CD4-positive, alpha-beta T cell treated with Interleukin-4 for 4 hours (primary cell): ENCODE results near the gene PBX4.
"Not testable (repeated sequence)": the region's sequence is repeated elsewhere in the genome, so short reads cannot be mapped to it uniquely, and the experiment has no call there.

ENCODE experiments used
- DNase-seq: peaks from one replicate; pipeline ENCODE4 v3.0.0-alpha.2; 2020

Gene PBX4

GRCh38 chr19:19626516-19627472 lies 8.3 kb upstream of the PBX4 start:
- DNase-seq, result no peak

DNA sequence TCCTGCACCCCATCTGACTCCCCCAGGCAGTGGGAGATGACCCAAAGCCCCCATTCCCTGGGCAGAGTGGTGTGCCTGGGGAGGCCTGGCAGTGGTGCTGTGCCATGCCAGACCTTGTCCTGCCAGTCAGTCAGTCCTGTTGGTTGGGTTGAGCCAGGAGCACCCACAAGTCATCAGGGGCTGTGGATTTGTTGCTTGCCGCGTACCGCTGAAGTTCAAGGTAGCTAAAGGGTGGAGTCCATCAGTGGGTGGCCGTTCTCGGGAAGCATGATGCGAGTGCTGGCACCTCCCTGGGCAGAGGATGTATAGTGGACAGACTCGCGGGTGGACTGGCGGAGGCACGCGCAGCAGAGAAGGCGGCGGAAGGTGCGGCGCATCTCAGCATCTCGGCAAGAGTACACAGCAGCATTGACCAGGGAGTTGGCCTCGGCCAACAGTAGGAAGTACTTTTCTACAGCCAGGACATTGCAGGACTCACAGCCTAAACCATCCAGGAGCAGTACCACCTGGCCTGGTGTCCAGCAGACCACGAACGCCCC lies 5.6 kb upstream of the PBX4 start:
- no peak for DNase-seq

DNA sequence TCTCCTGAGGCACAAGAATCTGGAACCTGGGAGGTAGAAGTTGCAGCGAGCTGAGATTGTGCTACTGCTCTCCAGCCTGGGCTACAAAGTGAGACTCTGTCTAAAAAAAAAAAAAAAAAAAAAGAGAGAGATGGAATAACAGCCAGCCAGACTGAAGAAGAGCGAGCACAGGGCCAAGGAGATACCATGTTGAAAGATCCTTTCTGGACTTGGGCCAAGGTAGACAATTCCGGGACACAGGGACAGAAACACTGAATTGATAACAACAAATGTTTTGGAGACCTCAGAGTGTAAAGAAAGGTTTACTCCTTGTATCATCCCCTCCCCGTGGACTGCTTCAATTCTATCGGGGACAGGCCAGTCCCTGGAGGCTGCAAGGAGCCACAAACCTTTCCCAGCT lies 4.9 kb upstream of the PBX4 start:
- no peak for DNase-seq

DNA sequence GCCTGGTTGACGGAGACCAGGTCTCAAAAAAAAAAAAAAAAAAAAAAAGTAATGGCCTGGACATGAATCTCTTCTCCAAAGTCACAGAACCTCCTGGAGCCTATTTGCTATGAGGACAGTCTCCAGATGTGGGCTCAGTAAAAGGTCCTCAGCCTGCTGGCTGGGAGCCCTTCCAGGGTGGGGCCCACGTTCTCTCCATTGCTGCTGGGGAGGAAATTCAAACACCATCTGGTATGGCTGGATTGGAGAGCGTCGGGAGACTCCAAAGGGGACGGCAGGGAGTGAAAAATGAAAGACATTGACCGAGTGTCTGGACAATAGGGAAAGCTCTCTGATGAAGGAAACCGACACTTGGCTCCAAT lies 1.3 kb upstream of the PBX4 start:
- DNase-seq, result no peak

- DNase-seq, result no peak
Observed at GRCh38 chr19:19619181-19619848, 828 bp upstream of the PBX4 start.

GRCh38 chr19:19615086-19615485 lies 3.4 kb downstream of the PBX4 start:
- DNase-seq, result peak; percentile 84

GRCh38 chr19:19613506-19613905 lies 5.0 kb downstream of the PBX4 start:
- no peak for DNase-seq

DNA sequence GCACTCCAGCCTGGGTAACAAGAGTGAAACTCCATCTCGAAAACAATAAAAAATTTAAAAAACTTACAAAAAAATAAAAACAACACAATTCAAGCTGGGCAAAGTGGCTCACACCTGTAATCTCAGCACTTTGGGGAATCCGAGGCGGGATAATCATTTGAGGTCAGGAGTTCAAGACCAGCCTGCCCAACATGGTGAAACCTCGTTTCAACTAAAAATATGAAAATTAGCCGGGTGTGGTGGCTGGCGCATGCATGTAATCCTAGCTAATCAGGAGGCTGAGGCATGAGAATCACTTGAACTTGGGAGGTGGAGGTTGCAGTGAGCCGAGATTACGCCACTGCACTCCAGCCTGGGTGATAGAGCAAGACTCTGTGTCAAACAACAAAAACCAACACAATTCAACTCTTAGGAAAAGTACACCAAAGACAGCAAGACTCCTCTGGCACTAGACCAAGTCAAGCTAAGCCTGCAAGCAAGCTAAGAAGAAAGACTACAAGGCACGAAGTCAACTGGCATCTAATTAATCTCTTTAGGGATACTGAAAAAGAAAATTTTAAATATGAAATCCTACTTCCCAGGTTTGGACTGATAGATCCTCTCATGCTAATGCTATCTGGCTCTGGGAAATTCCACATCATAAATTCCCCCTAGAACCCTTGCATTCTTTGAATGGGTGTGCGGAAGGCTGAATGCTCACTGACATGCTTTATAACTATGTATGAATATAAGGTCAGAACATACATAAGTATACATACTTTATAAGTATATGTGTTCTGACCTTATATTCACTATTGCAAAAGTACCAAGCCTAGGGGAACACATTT lies 7.9 kb downstream of the PBX4 start:
- no peak for DNase-seq

DNA sequence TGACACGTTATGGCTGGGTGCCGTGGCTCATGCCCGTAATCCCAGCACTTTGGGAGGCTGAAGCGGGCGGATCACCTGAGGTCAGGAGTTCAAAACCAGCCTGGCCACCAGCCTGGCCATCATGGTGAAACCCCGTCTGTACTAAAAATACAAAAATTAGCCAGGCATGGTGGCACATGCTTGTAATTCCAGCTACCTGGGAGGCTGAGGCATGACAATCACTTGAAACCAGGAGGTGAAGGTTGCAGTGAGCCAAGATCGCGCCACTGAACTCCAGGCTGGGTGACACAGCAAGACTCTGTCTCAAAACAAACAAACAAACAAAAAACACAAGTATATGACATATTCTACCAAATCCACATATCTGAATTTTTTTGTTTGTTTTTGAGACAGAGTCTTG lies 11.8 kb downstream of the PBX4 start:
- DNase-seq, result not testable (repeated sequence)

- peak; percentile 94 for DNase-seq
Observed at GRCh38 chr19:19606021-19606420, 12.5 kb downstream of the PBX4 start.

DNA sequence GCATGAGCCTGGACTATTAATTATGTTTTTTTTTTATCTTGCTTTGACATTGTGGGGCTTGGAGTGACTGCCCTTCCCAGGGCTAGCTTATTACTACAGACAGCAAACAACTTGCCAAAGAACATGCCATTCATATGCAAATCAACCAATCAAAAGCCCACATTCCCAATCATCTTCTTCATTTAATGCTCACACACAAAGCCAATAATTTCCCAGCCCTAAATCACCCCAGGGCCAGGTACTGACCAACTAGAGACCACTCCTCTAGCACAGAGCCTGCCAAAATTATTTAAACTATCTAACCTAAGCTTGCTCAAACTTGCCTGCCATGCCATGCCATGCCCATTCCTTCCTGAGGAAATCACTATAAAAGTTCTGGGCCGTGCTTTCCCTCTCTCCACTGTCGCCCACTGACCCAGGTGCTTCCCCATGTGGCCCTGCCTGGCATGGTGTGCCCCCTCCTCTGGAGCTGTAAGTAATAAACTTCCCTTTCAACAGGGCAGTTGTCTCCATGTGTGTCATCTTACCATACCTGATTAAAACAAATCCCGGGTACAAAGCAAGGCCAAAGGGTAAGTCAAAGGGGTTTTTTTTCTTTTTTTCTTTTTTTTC lies 15.7 kb downstream of the PBX4 start:
- no peak for DNase-seq

- DNase-seq, result peak; percentile 80
Observed at GRCh38 chr19:19602136-19602712, 16.3 kb downstream of the PBX4 start.

GRCh38 chr19:19600793-19601330 lies 17.6 kb downstream of the PBX4 start:
- peak; percentile 24 for DNase-seq

- DNase-seq, result peak; percentile 85
Observed at GRCh38 chr19:19598728-19599451, 19.6 kb downstream of the PBX4 start.

GRCh38 chr19:19597809-19598306 lies 20.6 kb downstream of the PBX4 start:
- DNase-seq, result peak; percentile 92

- DNase-seq, result no peak
Observed at GRCh38 chr19:19595171-19595701, 23.3 kb downstream of the PBX4 start.

- no peak for DNase-seq
Observed at GRCh38 chr19:19594381-19594780, 24.1 kb downstream of the PBX4 start.

GRCh38 chr19:19592690-19593089 lies 25.8 kb downstream of the PBX4 start:
- DNase-seq, result no peak

DNA sequence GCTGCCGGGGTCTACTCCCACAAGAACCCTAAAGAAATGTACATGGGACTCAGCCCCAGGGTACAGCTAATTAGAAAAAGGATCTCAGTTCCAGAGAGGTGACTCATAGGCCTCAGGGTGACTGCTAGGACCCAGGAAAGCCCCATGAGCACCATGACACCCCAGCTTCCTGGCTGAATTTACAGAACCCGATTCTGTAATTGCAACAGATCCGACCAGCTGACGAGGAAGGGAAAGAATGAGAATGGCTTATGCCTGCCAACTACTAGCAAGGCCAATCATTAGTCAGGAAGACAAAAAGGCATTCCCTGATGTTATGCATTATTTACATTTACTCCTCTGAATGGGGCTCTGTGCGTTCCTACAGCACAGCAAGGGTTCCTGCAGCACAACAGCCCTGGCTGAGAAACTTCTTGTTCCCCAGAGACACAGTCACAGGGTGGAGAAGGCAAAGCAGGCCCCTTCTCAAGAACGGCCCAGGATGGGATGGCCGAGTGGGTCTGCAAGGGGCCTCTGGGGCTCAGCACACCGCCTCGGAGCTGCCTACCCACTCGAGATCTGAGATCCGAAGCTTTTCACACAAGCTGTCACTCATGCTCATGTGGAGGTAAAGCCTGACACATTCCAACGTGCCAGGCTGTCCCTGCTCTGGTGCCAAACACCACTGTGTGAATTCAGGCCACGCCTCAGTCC lies 27.2 kb downstream of the PBX4 start:
- peak; percentile 85 for DNase-seq

GRCh38 chr19:19588546-19588945 lies 29.9 kb downstream of the PBX4 start:
- no peak for DNase-seq
